HCT116 (cell line): ENCODE measurements around the gene LRRK2. TPM values are rescaled to one million over a fixed set of nuclear protein-coding genes. Genes with fewer than 3 reads are reported as not detected.

Experiments used
- ATAC-seq: fragments of 200-7000 bp; cut with Tn5 transposase; 2 replicates; pipeline ENCODE4 v1.9.1; 2020; ENCODE audit warnings: mild to moderate bottlenecking, moderate library complexity
- BruUV-seq: library from RNA; stranded (reverse); fragments of 400-500 nt; replicated peaks from 2 replicates; lab custom pipeline; 2021; lab: Mats Ljungman, UMichigan
- CTCF ChIA-PET: fragments of 300-600 bp; sonication (Branson Sonifier 250); formaldehyde crosslinking; loops from one replicate; lab custom pipeline; 2021; ENCODE audit warnings: antibody characterized with exemption; lab: Charles Lee
- POLR2A ChIA-PET: fragments of 300-600, 350-600 bp; sonication (Branson Sonifier 250); formaldehyde crosslinking; loops from one replicate; lab custom pipeline; 2021; ENCODE audit warnings: antibody characterized with exemption; lab: Charles Lee
- RAD21 ChIA-PET, 2 experiments: fragments of 300-600 bp; sonication (Branson Sonifier 250); formaldehyde crosslinking; loops; one replicate each; lab custom pipeline; 2023; ENCODE audit warnings: low total read pairs in 2 of 2; ENCODE audit not compliant: uncharacterized antibody in 2 of 2, unreplicated experiment in 2 of 2, low non-redundant PET in 1 of 2; lab: Charles Lee
- DNase-seq: peaks from one replicate; pipeline ENCODE4 v3.0.0-alpha.2; 2010; ENCODE audit warnings: low read depth, low spot score
- H2AFZ ChIP-seq: fragments of 200-600 bp; shearing (Covaris generic), sonication (generic); 2 replicates; pipeline ENCODE4 v1.6.1; 2017; ENCODE audit warnings: low read depth, mixed run types, mixed read lengths, antibody characterized with exemption, low read length; ENCODE audit not compliant: poor library complexity, severe bottlenecking
- H3K27ac ChIP-seq: 2 replicates; pipeline ENCODE4 v1.5.1; 2012; ENCODE audit warnings: low read depth, low read length
- H3K27me3 ChIP-seq: fragments of 200-600 bp; sonication (generic); 2 replicates; pipeline ENCODE4 v1.6.1; 2016; ENCODE audit warnings: mixed run types, low read length, mixed read lengths; ENCODE audit not compliant: insufficient read depth
- H3K36me3 ChIP-seq, 2 experiments: fragments of 200-500 bp in 1 of 2; fragments of 200-600 bp in 1 of 2; sonication (Bioruptor generic) in 1 of 2; sonication (generic) in 1 of 2; 2 replicates each; pipeline versions ENCODE4 v1.5.1 to v1.6.1; 2014 to 2016; ENCODE audit warnings: low read length in 2 of 2, inconsistent platforms in 1 of 2, mixed read lengths in 1 of 2, mixed run types in 1 of 2; ENCODE audit not compliant: insufficient read depth in 2 of 2, control insufficient read depth in 1 of 2
- H3K4me1 ChIP-seq, 2 experiments: fragments of 200-600 bp in 1 of 2; sonication (generic) in 1 of 2; 2 replicates each; pipeline versions ENCODE4 v1.5.1 to v1.6.1; 2012 to 2017; ENCODE audit warnings: low read length in 2 of 2, inconsistent platforms in 1 of 2, mild to moderate bottlenecking in 1 of 2, mixed read lengths in 1 of 2, mixed run types in 1 of 2, moderate library complexity in 1 of 2; ENCODE audit not compliant: insufficient read depth in 2 of 2, control insufficient read depth in 1 of 2
- H3K4me2 ChIP-seq: fragments of 200-600 bp; sonication (generic); 2 replicates; pipeline ENCODE4 v1.6.1; 2017; ENCODE audit warnings: mixed run types, low read length, mixed read lengths
- H3K4me3 ChIP-seq, 2 experiments: fragments of 200-600 bp in 1 of 2; sonication (generic) in 1 of 2; replicated peaks in 1 of 2; 2 replicates each; pipeline ENCODE4 v1.5.1; 2011 to 2016; ENCODE audit warnings: low read length in 2 of 2, control low read depth in 1 of 2, low read depth in 1 of 2, mild to moderate bottlenecking in 1 of 2, mixed read lengths in 1 of 2, mixed run types in 1 of 2
- H3K79me2 ChIP-seq: fragments of 200-600 bp; sonication (generic); 2 replicates; pipeline ENCODE4 v1.6.1; 2017; ENCODE audit warnings: mild to moderate bottlenecking, mixed run types, low read length, moderate library complexity, mixed read lengths; ENCODE audit not compliant: insufficient read depth
- H3K9ac ChIP-seq: fragments of 200-600 bp; sonication (generic); 2 replicates; pipeline ENCODE4 v1.6.1; 2016; ENCODE audit warnings: low read length, mixed read lengths
- H3K9me2 ChIP-seq: fragments of 200-600 bp; sonication (generic), shearing (Covaris generic); 2 replicates; pipeline ENCODE4 v1.6.1; 2017; ENCODE audit warnings: mixed run types, mild to moderate bottlenecking, moderate library complexity; ENCODE audit not compliant: insufficient read depth
- H3K9me3 ChIP-seq, 2 experiments: fragments of 200-500 bp in 1 of 2; fragments of 200-600 bp in 1 of 2; sonication (Bioruptor generic) in 1 of 2; sonication (generic) in 1 of 2; 2 replicates each; pipeline ENCODE4 v1.6.1; 2014 to 2017; ENCODE audit warnings: low read length in 2 of 2, mixed read lengths in 2 of 2, inconsistent platforms in 1 of 2, low read depth in 1 of 2, mild to moderate bottlenecking in 1 of 2, mixed run types in 1 of 2, moderate library complexity in 1 of 2; ENCODE audit not compliant: control insufficient read depth in 1 of 2, insufficient read depth in 1 of 2
- H4K20me1 ChIP-seq: fragments of 200-600 bp; sonication (generic), shearing (Covaris generic); 2 replicates; pipeline ENCODE4 v1.6.1; 2017; ENCODE audit warnings: mixed run types, mild to moderate bottlenecking, moderate library complexity; ENCODE audit not compliant: insufficient read depth
- CBX3 ChIP-seq: IDR thresholded peaks from 2 replicates; pipeline ENCODE4 v1.6.1; 2012; ENCODE audit warnings: low read depth
- CEBPB ChIP-seq: IDR thresholded peaks from 2 replicates; pipeline ENCODE4 v1.6.1; 2012; ENCODE audit warnings: low read depth
- CTCF ChIP-seq, 3 experiments: fragments of 200-600 bp in 1 of 3; sonication (generic) in 1 of 3; IDR thresholded peaks in 2 of 3; conservative IDR thresholded peaks in 1 of 3; 2 replicates each; pipeline ENCODE4 v1.5.1; 2012 to 2017; ENCODE audit warnings: low read depth in 2 of 3, low read length in 2 of 3, antibody characterized with exemption in 1 of 3, borderline replicate concordance in 1 of 3, control low read depth in 1 of 3, mild to moderate bottlenecking in 1 of 3, mixed read lengths in 1 of 3, mixed run types in 1 of 3, moderate library complexity in 1 of 3; ENCODE audit not compliant: insufficient read depth in 1 of 3
- EGR1 ChIP-seq: IDR thresholded peaks from 2 replicates; pipeline ENCODE4 v1.6.1; 2012; ENCODE audit warnings: low read depth
- ELF1 ChIP-seq: IDR thresholded peaks from 2 replicates; pipeline ENCODE4 v1.6.1; 2012; ENCODE audit warnings: low read depth, borderline replicate concordance
- EZH2 ChIP-seq: fragments of 200-600 bp; sonication (generic); IDR thresholded peaks from 2 replicates; pipeline ENCODE4 v1.6.1; 2017; ENCODE audit warnings: antibody characterized with exemption, mixed run types
- FOSL1 ChIP-seq: IDR thresholded peaks from 2 replicates; pipeline ENCODE4 v1.6.1; 2012; ENCODE audit warnings: low read depth
- JUND ChIP-seq: IDR thresholded peaks from 2 replicates; pipeline ENCODE4 v1.6.1; 2012
- RAD21 ChIP-seq: IDR thresholded peaks from 2 replicates; pipeline ENCODE4 v1.6.1; 2012; ENCODE audit warnings: low read depth, mild to moderate bottlenecking
- REST ChIP-seq: IDR thresholded peaks from 2 replicates; pipeline ENCODE4 v1.6.1; 2012; ENCODE audit warnings: low read depth
- SIN3A ChIP-seq: IDR thresholded peaks from 2 replicates; pipeline ENCODE4 v1.6.1; 2012; ENCODE audit warnings: low read depth
- SP1 ChIP-seq: IDR thresholded peaks from 2 replicates; pipeline ENCODE4 v1.6.1; 2012; ENCODE audit warnings: low read depth
- TCF7L2 ChIP-seq: IDR thresholded peaks from 2 replicates; pipeline ENCODE4 v1.7.0; 2011; ENCODE audit warnings: borderline replicate concordance, inconsistent platforms; ENCODE audit not compliant: insufficient read depth, insufficient read length; ENCODE audit errors: extremely low read depth
- YY1 ChIP-seq: IDR thresholded peaks from 2 replicates; pipeline ENCODE4 v1.6.1; 2011; ENCODE audit warnings: low read length, low read depth, moderate library complexity, mild to moderate bottlenecking; ENCODE audit not compliant: insufficient replicate concordance; ENCODE audit errors: extremely low read depth
- ZFX ChIP-seq: fragments of 450-650 bp; IDR thresholded peaks from 2 replicates; pipeline ENCODE4 v1.6.1; 2017
- ZNF274 ChIP-seq: fragments of 200-500 bp; sonication (Bioruptor generic); IDR thresholded peaks from 2 replicates; pipeline ENCODE4 v1.6.1; 2014; ENCODE audit warnings: mild to moderate bottlenecking, low read depth, low read length, inconsistent platforms
- intact Hi-C: fragments of 100-400 bp; cut with micrococcal nuclease; formaldehyde crosslinking; loops from 2 replicates; pipeline ENCODE4 v1.10.0; 2022
- total RNA-seq: library from RNA; stranded (reverse); gene quantifications from one replicate; pipeline ENCODE4 v1.2.1, GENCODE V29; 2021; ENCODE audit not compliant: unreplicated experiment
- TF ChIP-seq, protein P1 (sequence below): IDR thresholded peaks from 2 replicates; pipeline ENCODE4 v1.6.1; 2011; ENCODE audit warnings: mild to moderate bottlenecking, low read length, moderate library complexity; ENCODE audit not compliant: insufficient replicate concordance; ENCODE audit errors: extremely low read depth

LRRK2 gene
- total RNA-seq, 1 experiment from 2014 or later = 0.20 TPM

DNA sequence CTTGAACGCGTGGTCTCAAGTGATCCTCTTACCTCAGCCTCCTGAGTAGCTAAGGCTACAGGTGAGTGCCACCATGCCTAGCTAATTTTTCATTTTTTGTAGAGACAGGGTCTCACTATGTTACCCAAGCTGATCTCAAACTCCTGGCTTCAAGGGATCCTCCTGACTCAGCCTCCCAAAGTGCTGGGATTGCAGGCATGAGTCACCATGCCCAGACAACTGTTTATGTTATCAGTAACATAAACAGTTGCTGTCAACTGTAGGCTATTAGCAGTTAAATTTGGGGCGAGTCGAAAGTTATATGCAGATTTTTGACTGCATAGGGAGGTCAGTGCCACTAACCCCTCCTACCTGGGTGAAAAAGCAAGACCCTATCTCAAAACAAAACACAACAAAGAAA, 26.2 kb upstream of the LRRK2 start (continued):
- TF ChIP-seq, protein P1, sequence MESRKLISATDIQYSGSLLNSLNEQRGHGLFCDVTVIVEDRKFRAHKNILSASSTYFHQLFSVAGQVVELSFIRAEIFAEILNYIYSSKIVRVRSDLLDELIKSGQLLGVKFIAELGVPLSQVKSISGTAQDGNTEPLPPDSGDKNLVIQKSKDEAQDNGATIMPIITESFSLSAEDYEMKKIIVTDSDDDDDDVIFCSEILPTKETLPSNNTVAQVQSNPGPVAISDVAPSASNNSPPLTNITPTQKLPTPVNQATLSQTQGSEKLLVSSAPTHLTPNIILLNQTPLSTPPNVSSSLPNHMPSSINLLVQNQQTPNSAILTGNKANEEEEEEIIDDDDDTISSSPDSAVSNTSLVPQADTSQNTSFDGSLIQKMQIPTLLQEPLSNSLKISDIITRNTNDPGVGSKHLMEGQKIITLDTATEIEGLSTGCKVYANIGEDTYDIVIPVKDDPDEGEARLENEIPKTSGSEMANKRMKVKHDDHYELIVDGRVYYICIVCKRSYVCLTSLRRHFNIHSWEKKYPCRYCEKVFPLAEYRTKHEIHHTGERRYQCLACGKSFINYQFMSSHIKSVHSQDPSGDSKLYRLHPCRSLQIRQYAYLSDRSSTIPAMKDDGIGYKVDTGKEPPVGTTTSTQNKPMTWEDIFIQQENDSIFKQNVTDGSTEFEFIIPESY = no peak
- no peak for TF ChIP-seq FOSL1
- no peak for TF ChIP-seq ZFX
- TF ChIP-seq CTCF (IDR thresholded peaks at IDR 0.05 in 2 of 3, conservative IDR thresholded peaks at IDR 0.05 in 1 of 3; ENCODE audit: borderline replicate concordance in 1 of 3, insufficient read depth in 1 of 3, low read depth in 2 of 3, low read length in 2 of 3) = no peak
- TF ChIP-seq EGR1 = no peak
- TF ChIP-seq, all 23 proteins: peak for 0

DNA sequence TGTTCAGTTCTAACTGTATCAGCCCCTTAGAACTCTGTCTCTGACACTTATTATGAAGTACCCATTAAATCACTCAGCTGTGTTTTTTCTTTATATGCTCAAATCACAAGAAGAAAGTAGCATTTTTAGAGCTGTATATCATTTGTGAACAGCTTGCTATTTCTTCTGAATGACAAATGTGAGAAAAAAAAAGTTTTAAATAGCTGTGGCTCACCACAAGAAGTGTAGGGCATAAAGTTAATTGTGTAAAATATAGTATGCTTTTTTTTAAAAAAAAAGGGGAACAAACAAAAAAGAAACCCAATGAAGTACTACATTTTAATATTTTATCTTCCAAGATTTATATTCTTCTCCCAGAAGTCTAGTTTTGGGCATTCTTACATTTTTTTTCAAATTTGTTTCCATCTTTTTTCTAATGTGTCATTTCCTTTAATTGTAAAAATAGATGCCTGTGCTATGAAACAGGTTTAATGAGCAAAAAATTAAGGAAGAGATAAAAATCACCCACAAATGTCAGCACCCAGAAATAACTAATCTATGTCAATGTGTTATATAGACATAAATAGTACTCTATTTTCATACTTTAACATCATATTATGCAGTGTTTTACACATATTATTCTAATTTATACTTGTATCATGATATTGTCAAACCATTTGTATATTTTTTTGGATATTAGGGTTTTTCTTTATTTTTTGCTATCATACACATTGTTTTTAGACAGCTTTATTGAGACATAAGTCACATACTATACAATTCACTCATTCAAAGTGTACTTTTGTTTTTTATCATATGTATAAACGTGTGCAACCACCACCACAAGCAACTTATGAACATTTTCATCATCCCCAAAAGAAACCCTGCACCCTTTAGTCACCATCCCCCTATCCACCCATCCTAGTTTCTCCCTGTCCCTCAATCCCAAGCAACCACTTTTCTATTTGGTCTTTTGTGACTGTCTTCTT, 22.4 kb upstream of the LRRK2 start:
- Histone ChIP-seq H3K4me3 (no peak overlapping the region), H3K9ac (no peak overlapping the region), H3K4me2 (no peak overlapping the region), H3K27me3 (no peaks in the 10 kb centered on the region), H3K9me3 (no peaks in the 10 kb centered on the region), H3K9me2 (no peaks in the 10 kb centered on the region), H3K27ac (no peak overlapping the region), H3K4me1 (no peaks in the 10 kb centered on the region), H3K79me2 (no peaks in the 10 kb centered on the region), H3K36me3 (no peaks in the 10 kb centered on the region; a peak in 1 of 4 replicates), H4K20me1 (no peaks in the 10 kb centered on the region; the same call in 1 of the 2 replicates), H2AFZ (no peak overlapping the region)
- POLR2A ChIA-PET = no interaction called here
- DNase-seq = no peak
- TF ChIP-seq EZH2 (no peak), CBX3 (no peak), TCF7L2 (no peak), JUND (no peak), ELF1 (no peak), SP1 (no peak), REST (no peak), YY1 (no peak), EGR1 (no peak), FOSL1 (no peak), RAD21 (no peak), ZNF274 (no peak), SIN3A (no peak), CEBPB (no peak)
- ATAC-seq = no peak
- CTCF ChIA-PET = no interaction called here
- intact Hi-C loops = no loop called here
- BruUV-seq = no TSS peak
- RAD21 ChIA-PET = no interaction called here
